GM12873 (cell line): ENCODE measurements around the gene SNX24.

Experiments used
- TF ChIP-seq, protein P1 (sequence below): IDR thresholded peaks from 2 replicates; pipeline ENCODE4 v1.5.1; 2012; ENCODE audit warnings: low read depth, mild to moderate bottlenecking, moderate library complexity, low read length, control low read depth; ENCODE audit not compliant: insufficient read depth; ENCODE audit errors: missing control alignments

The SNX24 gene

GRCh38 chr5:122937914-122938313 lies 92.5 kb downstream of the SNX24 start:
- TF ChIP-seq, protein P1, sequence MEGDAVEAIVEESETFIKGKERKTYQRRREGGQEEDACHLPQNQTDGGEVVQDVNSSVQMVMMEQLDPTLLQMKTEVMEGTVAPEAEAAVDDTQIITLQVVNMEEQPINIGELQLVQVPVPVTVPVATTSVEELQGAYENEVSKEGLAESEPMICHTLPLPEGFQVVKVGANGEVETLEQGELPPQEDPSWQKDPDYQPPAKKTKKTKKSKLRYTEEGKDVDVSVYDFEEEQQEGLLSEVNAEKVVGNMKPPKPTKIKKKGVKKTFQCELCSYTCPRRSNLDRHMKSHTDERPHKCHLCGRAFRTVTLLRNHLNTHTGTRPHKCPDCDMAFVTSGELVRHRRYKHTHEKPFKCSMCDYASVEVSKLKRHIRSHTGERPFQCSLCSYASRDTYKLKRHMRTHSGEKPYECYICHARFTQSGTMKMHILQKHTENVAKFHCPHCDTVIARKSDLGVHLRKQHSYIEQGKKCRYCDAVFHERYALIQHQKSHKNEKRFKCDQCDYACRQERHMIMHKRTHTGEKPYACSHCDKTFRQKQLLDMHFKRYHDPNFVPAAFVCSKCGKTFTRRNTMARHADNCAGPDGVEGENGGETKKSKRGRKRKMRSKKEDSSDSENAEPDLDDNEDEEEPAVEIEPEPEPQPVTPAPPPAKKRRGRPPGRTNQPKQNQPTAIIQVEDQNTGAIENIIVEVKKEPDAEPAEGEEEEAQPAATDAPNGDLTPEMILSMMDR = no peak

DNA sequence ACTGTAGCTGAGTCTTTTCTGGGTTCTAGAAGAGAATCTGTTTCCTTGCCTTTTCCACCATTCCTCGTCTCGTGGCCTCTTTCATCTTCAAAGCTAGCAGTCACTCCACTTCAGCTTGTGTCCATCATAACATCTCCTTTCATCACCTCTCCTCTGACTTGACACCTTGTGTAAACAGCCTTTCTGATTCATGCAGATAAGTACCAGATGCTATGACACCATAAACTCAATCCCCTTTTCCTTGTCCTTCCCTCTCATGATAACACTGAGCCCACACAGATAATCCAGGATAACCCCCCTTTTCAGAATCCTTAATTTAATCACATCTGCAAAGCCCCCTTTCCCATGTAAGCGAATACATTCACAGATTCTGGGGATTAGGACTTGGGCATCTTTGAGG lies 95.5 kb downstream of the SNX24 start:
- TF ChIP-seq, protein P1 = no peak

- TF ChIP-seq, protein P1 = no peak
These were observed 96.3 kb downstream of the SNX24 start for GRCh38 chr5:122941737-122942136.

DNA sequence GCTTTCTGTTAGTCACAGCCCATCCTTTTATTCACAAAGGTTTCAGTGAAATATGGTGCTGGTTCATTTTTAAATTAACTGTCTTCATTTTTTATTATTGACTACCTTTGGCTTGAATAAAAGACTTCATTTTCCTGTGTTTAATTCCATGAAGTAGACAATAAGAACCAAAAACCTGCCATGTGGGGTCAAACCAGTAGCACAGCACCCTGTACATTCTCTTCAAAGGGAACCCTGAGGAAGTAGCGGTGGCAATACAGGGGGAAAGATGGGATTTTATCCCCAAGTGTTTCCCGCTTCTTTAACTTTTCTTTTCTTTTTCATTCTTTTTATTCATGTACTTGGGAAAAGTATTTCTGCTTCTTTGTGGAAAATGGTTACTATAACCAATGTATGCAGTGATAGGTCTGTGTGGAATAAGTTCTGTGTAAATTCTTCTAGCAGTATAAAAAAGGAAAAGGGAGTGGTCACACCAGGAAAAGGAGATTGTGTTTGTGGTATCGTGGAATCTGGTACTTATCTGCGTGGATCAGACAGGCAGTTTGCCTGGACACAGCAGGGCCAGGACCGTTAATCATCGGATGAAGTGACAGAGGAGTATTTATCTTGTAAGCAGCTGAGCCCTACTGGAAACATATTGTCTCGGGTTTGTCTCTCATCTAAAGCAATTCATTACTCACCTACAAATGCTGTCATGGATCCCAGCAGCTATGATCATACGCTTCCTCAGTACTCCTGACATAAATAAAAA lies 96.9 kb downstream of the SNX24 start:
- TF ChIP-seq, protein P1 = no peak

DNA sequence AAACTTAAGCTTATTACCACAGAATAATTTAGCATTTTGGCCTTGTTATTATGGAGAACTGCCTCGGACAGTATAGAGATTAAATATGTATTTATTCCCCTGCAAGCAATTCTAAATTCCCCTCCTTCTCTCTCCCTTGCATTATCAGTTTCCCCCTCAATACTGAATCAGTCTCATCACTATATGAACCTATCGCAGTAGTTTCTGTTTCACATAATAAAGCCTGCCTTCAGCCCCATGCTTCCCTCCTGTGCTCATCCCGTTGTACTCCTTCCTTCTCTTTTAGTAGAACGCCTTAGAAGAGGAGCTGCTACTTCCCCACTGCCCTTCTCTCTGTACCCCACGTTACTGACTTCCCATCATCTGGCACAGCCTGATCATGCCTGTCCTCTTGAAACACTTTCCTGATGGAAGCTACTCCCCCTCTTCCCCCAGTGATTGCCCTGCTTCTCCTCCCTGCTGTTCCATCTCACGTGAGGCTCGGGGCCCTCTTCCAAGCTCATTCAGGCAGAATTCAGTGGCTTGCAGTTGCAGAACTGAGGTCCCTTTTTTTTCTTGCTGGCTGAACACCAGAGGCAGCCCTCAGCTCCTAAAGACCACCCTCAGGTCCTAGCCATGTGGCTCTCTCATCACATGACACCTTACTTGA lies 97.8 kb downstream of the SNX24 start:
- TF ChIP-seq, protein P1 = no peak

- TF ChIP-seq, protein P1 = no peak
These were observed 98.6 kb downstream of the SNX24 start for GRCh38 chr5:122944051-122944450.

- TF ChIP-seq, protein P1 = no peak
These were observed 102.0 kb downstream of the SNX24 start for GRCh38 chr5:122947372-122947771.
